Hepatocyte (in vitro differentiated cells): ENCODE data around the gene PGC.

Source experiments
- CTCF ChIP-seq: fragments of 200-600 bp; sonication (generic); IDR thresholded peaks from 2 replicates; pipeline ENCODE4 v1.5.1; 2016; ENCODE audit warnings: antibody characterized with exemption, mild to moderate bottlenecking; ENCODE audit not compliant: poor library complexity
- EZH2 ChIP-seq: fragments of 200-600 bp; sonication (generic); IDR thresholded peaks from 2 replicates; pipeline ENCODE4 v1.6.1; 2016; ENCODE audit warnings: antibody characterized with exemption, mild to moderate bottlenecking, borderline replicate concordance
- EZH2phosphoT487 ChIP-seq: fragments of 200-600 bp; sonication (generic); IDR thresholded peaks from one replicate; pipeline ENCODE4 v1.6.1; 2018; ENCODE audit warnings: antibody characterized with exemption, mild to moderate bottlenecking, low read depth, moderate library complexity; ENCODE audit not compliant: unreplicated experiment, severe bottlenecking

- TF ChIP-seq CTCF = no peak
- no peak for TF ChIP-seq EZH2
- no peak for TF ChIP-seq EZH2phosphoT487
These were observed 57.8 kb downstream of the PGC start for GRCh38 chr6:41689171-41690008.
